Thyroid gland (tissue), 4 donors: Measurements from ENCODE around the gene EIF4E.

Experiments
- CTCF ChIP-seq, 6 experiments: fragments of 200-600 bp in 3 of 6; fragments of 450-650 bp in 3 of 6; sonication (generic) in 3 of 6; IDR thresholded peaks; one replicate each; pipeline ENCODE4 v1.5.1; 2016 to 2019; ENCODE audit warnings: antibody characterized with exemption in 6 of 6, mild to moderate bottlenecking in 2 of 6, inconsistent platforms in 1 of 6, moderate library complexity in 1 of 6
- POLR2A ChIP-seq, 2 donors: fragments of 450-650 bp; IDR thresholded peaks; one replicate each; pipeline ENCODE4 v1.6.1; 2017; ENCODE audit warnings: antibody characterized with exemption in 2 of 2, mild to moderate bottlenecking in 2 of 2, moderate library complexity in 1 of 2

- no peak for TF ChIP-seq CTCF (IDR thresholded peaks at IDR 0.05)
- no peak for TF ChIP-seq POLR2A (IDR thresholded peaks at IDR 0.05)
These were observed 20.8 kb downstream of the EIF4E start for GRCh38 chr4:98908182-98908581.
